ENCODE measurements around the gene GNAI3. TPM values are rescaled to one million over a fixed set of nuclear protein-coding genes. Genes with fewer than 3 reads are reported as not detected.

Gene GNAI3
- total and polyA plus RNA-seq, 2 of the 13 experiments (the other 11 are each of a cell fraction or from before 2014, with no cell fraction given), result 4.3 to 9.0 TPM

GRCh38 chr1:109543988-109544735, 4.3 kb upstream of the GNAI3 start (continued):
- TF ChIP-seq RFXAP (CRISPR knock-in tag; IDR thresholded peaks at IDR 0.05; ENCODE audit: borderline replicate concordance) (no peak), ZFP62 (CRISPR knock-in tag; IDR thresholded peaks at IDR 0.05) (no peak), ATF7-NPFF (CRISPR knock-in tag; IDR thresholded peaks at IDR 0.05; ENCODE audit: low read depth) (no peak), RORA (CRISPR knock-in tag; IDR thresholded peaks at IDR 0.05) (no peak), RARA (CRISPR knock-in tag; IDR thresholded peaks at IDR 0.05) (peak; percentile 88)

- H3K9ac ChIP-seq (ENCODE audit: insufficient read depth, low read depth, low read length), result peak overlapping the region; percentile 82
- peak overlapping the region; percentile 97 for H3K4me2 ChIP-seq (ENCODE audit: low read depth, low read length)
- H3K27ac ChIP-seq (ENCODE audit: extremely low read length, insufficient read depth, low read length), result peak overlapping the region; percentile 63
- no peaks in the 10 kb centered on the region for H3K36me3 ChIP-seq (replicated peaks in 1 of 2; ENCODE audit: control insufficient read depth in 1 of 2, insufficient read depth in 2 of 2, low read length in 2 of 2)
- peaks cover 67% of the 10 kb centered on the region for H3K4me1 ChIP-seq (ENCODE audit: insufficient read depth, low read length)
- DNase-seq (ENCODE audit: low spot score) (peak; percentile 87), ATAC-seq (peak; percentile 51), FAIRE-seq (peak; percentile 97)
- intact Hi-C loops (cut with micrococcal nuclease; ENCODE audit: unreplicated experiment), result loop anchor here (1.0 to 10.0 kb wide), 3 partner anchors 41 to 438 kb away; partner anchors contain the start of gene AHCYL1
- H3K27me3 ChIP-seq (ENCODE audit: control insufficient read depth in 1 of 2, insufficient read depth in 2 of 2, low read length in 2 of 2), result peaks cover 4 to 5% of the 10 kb centered on the region in 2 experiments; a peak in 2 of 5 replicates
- ChIA-PET POLR2A (interaction anchor here (0.8 to 1.7 kb wide), 11 partner anchors 9 to 217 kb away, joined by 3 to 18 read pairs (median 5); partner anchors contain the start of genes AMPD2, EPS8L3, GNAT2 and GSTM4), CTCF (ENCODE audit: low intra/inter-chr PET ratio, low total read pairs) (interaction anchor here (0.6 to 3.6 kb wide), 5 partner anchors 83 to 1800 kb away, joined by 3 to 23 read pairs (median 7); no protein-coding TSS in a partner anchor)
- H2AFZ ChIP-seq (ENCODE audit: low read length), result peak overlapping the region; percentile 99
- H3K79me2 ChIP-seq (ENCODE audit: insufficient read depth, low read length), result peaks cover 45% of the 10 kb centered on the region
- no TSS peak for BruUV-seq (replicated peaks)
- 34% methylated on average over 5 of the region's 5 CpGs for WGBS (ENCODE audit: low lambda C conversion rate)
- peaks cover 13% of the 10 kb centered on the region; the same call in 1 of the 2 replicates for H4K20me1 ChIP-seq (ENCODE audit: insufficient read depth, low read length)
- peak overlapping the region; percentile 31 to 93 (median 83) for H3K4me3 ChIP-seq (replicated peaks in 1 of 3; ENCODE audit: insufficient read depth in 1 of 3, low read depth in 2 of 3, low read length in 3 of 3)
- H3K9me3 ChIP-seq (ENCODE audit: low read length), result no peaks in the 10 kb centered on the region
- in situ Hi-C loops (cut with HindIII; ENCODE audit: extremely low pct_ligation_motif_present, low pct_unique_long_range_greater_than_20kb), result loop anchor here (5.0 to 10.0 kb wide), 3 partner anchors 76 to 226 kb away; partner anchors contain the start of gene GSTM5
- peak; percentile 40; the same call in 1 of the 2 replicates for TF ChIP-seq FOXK1 (CRISPR knock-in tag; IDR thresholded peaks at IDR 0.05; ENCODE audit: borderline replicate concordance, low read depth)
- peak; percentile 18 for TF ChIP-seq TEAD3 (CRISPR knock-in tag; optimal IDR thresholded peaks at IDR 0.05; ENCODE audit: borderline replicate concordance)
- 0 out of 2 replicates have a peak, but pooled peaks have one; percentile 20 for TF ChIP-seq ERF (CRISPR knock-in tag; IDR thresholded peaks at IDR 0.05)
- TF ChIP-seq THRA (CRISPR knock-in tag; IDR thresholded peaks at IDR 0.05; ENCODE audit: borderline replicate concordance), result 0 out of 2 replicates have a peak, but pooled peaks have one; percentile 9
- TF ChIP-seq KDM2A (CRISPR knock-in tag; IDR thresholded peaks at IDR 0.05; ENCODE audit: borderline replicate concordance, low read depth), result peak; percentile 26; the same call in 1 of the 2 replicates
- TF ChIP-seq TFDP1 (CRISPR knock-in tag; IDR thresholded peaks at IDR 0.05; ENCODE audit: borderline replicate concordance), result 0 out of 2 replicates have a peak, but pooled peaks have one; percentile 15
Measured at GRCh38 chr1:109546311-109547109, 1.9 kb upstream of the GNAI3 start.
